OCI-LY1 (cell line): ENCODE measurements around the gene TANC1.

Experiments
- CTCF ChIP-seq: fragments of 200-600 bp; sonication (generic), shearing (Covaris generic); IDR thresholded peaks from 2 replicates; pipeline ENCODE4 v1.5.1; 2017; ENCODE audit warnings: mild to moderate bottlenecking, antibody characterized with exemption, low read length, moderate library complexity, mixed read lengths
- EZH2 ChIP-seq: fragments of 200-600 bp; sonication (generic), shearing (Covaris generic); IDR thresholded peaks from 2 replicates; pipeline ENCODE4 v1.8.0; 2017; ENCODE audit warnings: borderline replicate concordance, mixed run types, mild to moderate bottlenecking, antibody characterized with exemption, low read length, moderate library complexity, mixed read lengths

- no peak for TF ChIP-seq CTCF
- no peak for TF ChIP-seq EZH2
These were observed 83.2 kb downstream of the TANC1 start for GRCh38 chr2:159051661-159052060.
